Skeletal muscle satellite cell (primary cell): ENCODE data around the gene RBM15.

ENCODE experiments used
- H3K27me3 ChIP-seq: 2 replicates; pipeline ENCODE4 v1.7.0; 2013; ENCODE audit warnings: low read length; ENCODE audit not compliant: control insufficient read depth, insufficient read depth
- H3K36me3 ChIP-seq: 2 replicates; pipeline ENCODE4 v1.7.0; 2013; ENCODE audit warnings: mild to moderate bottlenecking, control low read depth, low read length; ENCODE audit not compliant: insufficient read depth
- H3K4me1 ChIP-seq: 2 replicates; pipeline ENCODE4 v1.7.0; 2013; ENCODE audit warnings: low read length; ENCODE audit not compliant: control insufficient read depth, insufficient read depth
- H3K4me2 ChIP-seq: 2 replicates; pipeline ENCODE4 v1.7.0; 2013; ENCODE audit warnings: mild to moderate bottlenecking, low read length
- H3K4me3 ChIP-seq: 2 replicates; pipeline ENCODE4 v1.7.0; 2013; ENCODE audit warnings: low read length
- H3K9ac ChIP-seq: 2 replicates; pipeline ENCODE4 v1.7.0; 2013; ENCODE audit warnings: mild to moderate bottlenecking, low read depth, low read length, moderate library complexity
- H3K9me3 ChIP-seq: replicated peaks from 2 replicates; pipeline ENCODE4 v1.7.0; 2013; ENCODE audit warnings: mild to moderate bottlenecking, control low read depth, low read length

The RBM15 gene

GRCh38 chr1:110361856-110362255 is 22.7 kb downstream of the RBM15 start:
- no peaks in the 10 kb centered on the region for H3K27me3 ChIP-seq
- H3K36me3 ChIP-seq, result peaks cover 8% of the 10 kb centered on the region
- H3K9ac ChIP-seq, result no peak overlapping the region
- no peaks in the 10 kb centered on the region for H3K4me1 ChIP-seq
- no peak overlapping the region for H3K4me2 ChIP-seq
- no peak overlapping the region for H3K4me3 ChIP-seq
- H3K9me3 ChIP-seq, result no peaks in the 10 kb centered on the region

GRCh38 chr1:110364221-110364620 is 25.0 kb downstream of the RBM15 start:
- Histone ChIP-seq H3K4me1 (no peaks in the 10 kb centered on the region), H3K36me3 (peaks cover 11% of the 10 kb centered on the region), H3K9ac (no peak overlapping the region), H3K9me3 (no peaks in the 10 kb centered on the region), H3K4me2 (no peak overlapping the region), H3K27me3 (no peaks in the 10 kb centered on the region), H3K4me3 (no peak overlapping the region)

- Histone ChIP-seq H3K4me2 (no peak overlapping the region), H3K9me3 (no peaks in the 10 kb centered on the region), H3K4me1 (peaks cover 11% of the 10 kb centered on the region), H3K4me3 (no peak overlapping the region), H3K9ac (no peak overlapping the region), H3K27me3 (no peaks in the 10 kb centered on the region), H3K36me3 (peaks cover 25% of the 10 kb centered on the region)
Observed at GRCh38 chr1:110370827-110371226, 31.6 kb downstream of the RBM15 start.

GRCh38 chr1:110375490-110375889 is 36.3 kb downstream of the RBM15 start:
- no peaks in the 10 kb centered on the region for H3K9me3 ChIP-seq
- no peak overlapping the region for H3K9ac ChIP-seq
- no peak overlapping the region for H3K4me3 ChIP-seq
- H3K4me1 ChIP-seq, result peaks cover 8% of the 10 kb centered on the region
- H3K36me3 ChIP-seq, result peaks cover 52% of the 10 kb centered on the region
- no peaks in the 10 kb centered on the region for H3K27me3 ChIP-seq
- H3K4me2 ChIP-seq, result no peak overlapping the region

GRCh38 chr1:110380672-110381283 is 41.6 kb downstream of the RBM15 start:
- peaks cover 5% of the 10 kb centered on the region for H3K4me1 ChIP-seq
- H3K4me2 ChIP-seq, result no peak overlapping the region
- no peaks in the 10 kb centered on the region for H3K27me3 ChIP-seq
- H3K4me3 ChIP-seq, result no peak overlapping the region
- H3K9ac ChIP-seq, result no peak overlapping the region
- H3K36me3 ChIP-seq, result peaks cover 34% of the 10 kb centered on the region
- no peaks in the 10 kb centered on the region for H3K9me3 ChIP-seq

- H3K4me3 ChIP-seq, result no peak overlapping the region
- no peaks in the 10 kb centered on the region for H3K9me3 ChIP-seq
- no peak overlapping the region for H3K4me2 ChIP-seq
- peaks cover 5% of the 10 kb centered on the region for H3K4me1 ChIP-seq
- peaks cover 14% of the 10 kb centered on the region for H3K36me3 ChIP-seq
- no peak overlapping the region for H3K9ac ChIP-seq
- no peaks in the 10 kb centered on the region for H3K27me3 ChIP-seq
Observed at GRCh38 chr1:110383251-110383990, 44.2 kb downstream of the RBM15 start.

GRCh38 chr1:110384581-110385321 is 45.6 kb downstream of the RBM15 start:
- Histone ChIP-seq H3K36me3 (peaks cover 4% of the 10 kb centered on the region), H3K9me3 (no peaks in the 10 kb centered on the region), H3K4me2 (no peak overlapping the region), H3K9ac (no peak overlapping the region), H3K27me3 (no peaks in the 10 kb centered on the region), H3K4me3 (no peak overlapping the region), H3K4me1 (peaks cover 7% of the 10 kb centered on the region)

- H3K9me3 ChIP-seq, result no peaks in the 10 kb centered on the region
- H3K36me3 ChIP-seq, result peaks cover 4% of the 10 kb centered on the region
- no peaks in the 10 kb centered on the region for H3K27me3 ChIP-seq
- peaks cover 12% of the 10 kb centered on the region for H3K4me1 ChIP-seq
- H3K4me3 ChIP-seq, result no peak overlapping the region
- H3K9ac ChIP-seq, result no peak overlapping the region
- no peak overlapping the region for H3K4me2 ChIP-seq
Observed at GRCh38 chr1:110385369-110385768, 46.2 kb downstream of the RBM15 start.

GRCh38 chr1:110387048-110387754 is 48.0 kb downstream of the RBM15 start:
- H3K4me2 ChIP-seq, result no peak overlapping the region
- H3K27me3 ChIP-seq, result no peaks in the 10 kb centered on the region
- no peak overlapping the region for H3K4me3 ChIP-seq
- no peak overlapping the region for H3K9ac ChIP-seq
- peaks cover 21% of the 10 kb centered on the region for H3K4me1 ChIP-seq
- H3K9me3 ChIP-seq, result no peaks in the 10 kb centered on the region
- peaks cover 4% of the 10 kb centered on the region for H3K36me3 ChIP-seq

GRCh38 chr1:110390096-110390495 is 50.9 kb downstream of the RBM15 start:
- Histone ChIP-seq H3K4me1 (peaks cover 37% of the 10 kb centered on the region), H3K9me3 (no peaks in the 10 kb centered on the region), H3K4me3 (peak overlapping the region; percentile 41), H3K36me3 (no peaks in the 10 kb centered on the region), H3K9ac (peak overlapping the region; percentile 37), H3K4me2 (peak overlapping the region; percentile 67), H3K27me3 (no peaks in the 10 kb centered on the region)

- H3K9ac ChIP-seq, result peak within 1 kb of the TSS; percentile 37
- H3K4me3 ChIP-seq, result peak within 1 kb of the TSS; percentile 41
- H3K4me1 ChIP-seq, result peaks cover 37% of the 10 kb centered on the region
- peak within 1 kb of the TSS; percentile 67 for H3K4me2 ChIP-seq
- H3K9me3 ChIP-seq, result no peaks in the 10 kb centered on the region
- H3K36me3 ChIP-seq, result no peaks in the 10 kb centered on the region
- H3K27me3 ChIP-seq, result no peaks in the 10 kb centered on the region
Observed at GRCh38 chr1:110390692-110391245, 51.6 kb downstream of the RBM15 start, which contains the start of gene SLC16A4. Gene SLC16A4, minus strand, starts transcription at chr1:110391026. Its CDS starts 1,703 bp downstream, at chr1:110389323.
